ENCODE data around the gene LIN28B.
"Not testable (repeated sequence)": the region's sequence is repeated elsewhere in the genome, so short reads cannot be mapped to it uniquely, and the experiment has no call there.

GRCh38 chr6:104991062-104991461 is 34.2 kb downstream of the LIN28B start:
- not testable (repeated sequence) for TF ChIP-seq CTCF (IDR thresholded peaks at IDR 0.05; ENCODE audit: borderline replicate concordance, extremely low read depth, low read length, poor library complexity, severe bottlenecking); EZH2 (IDR thresholded peaks at IDR 0.05; ENCODE audit: borderline replicate concordance, low read depth, low read length, severe bottlenecking)

Measured in DND-41 (cell line).